NCI-H774 (cell line): ENCODE measurements around the gene TSSK6.

Experiments used
- DNase-seq: peaks from one replicate; lab custom pipeline; 2025; lab: John Stamatoyannopoulos, UW

TSSK6 gene

GRCh38 chr19:19514881-19515641, at the start of gene TSSK6:
Gene TSSK6 (minus strand): TSS chr19:19515548. CDS start chr19:19515427, 121 bp downstream.
- DNase-seq, result no peak

GRCh38 chr19:19563348-19563848, 48.0 kb upstream of the TSSK6 start:
- no peak for DNase-seq

GRCh38 chr19:19562665-19563347, 47.5 kb upstream of the TSSK6 start:
- DNase-seq, result no peak

DNA sequence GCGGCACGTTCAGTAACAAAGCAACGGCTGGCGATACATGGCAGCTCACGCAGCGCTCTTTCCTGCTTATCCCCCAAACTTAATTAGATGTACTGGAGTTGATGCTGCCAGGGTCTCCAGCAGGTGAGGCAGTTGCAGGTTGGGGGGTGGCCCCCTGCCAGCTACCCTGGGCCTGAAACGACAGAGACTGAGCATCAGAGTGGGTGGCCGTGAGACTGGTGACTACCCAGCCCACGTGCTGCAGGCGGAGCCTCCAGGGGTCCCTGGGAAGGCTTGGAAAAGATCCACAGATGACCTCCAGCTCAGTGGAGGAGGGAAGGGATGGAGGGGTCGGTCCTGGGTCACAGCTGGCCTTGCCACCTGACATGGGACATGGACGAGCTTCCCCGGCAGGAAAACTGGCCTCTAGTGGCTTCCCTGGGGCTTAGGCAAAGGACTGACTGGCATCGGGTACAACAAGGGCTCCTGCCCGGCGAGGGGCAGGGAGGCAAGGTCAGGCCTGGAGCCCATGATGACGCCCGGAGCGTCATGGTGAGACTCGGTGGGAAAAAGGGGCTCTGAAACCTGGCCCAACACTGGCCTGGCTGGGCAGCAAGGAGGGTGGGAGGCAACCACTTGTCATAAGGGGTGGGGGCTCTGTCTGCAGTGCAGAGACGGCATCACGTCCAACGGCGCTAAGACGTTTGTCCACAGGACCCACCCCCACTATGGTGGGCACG, 46.8 kb upstream of the TSSK6 start:
- no peak for DNase-seq

DNA sequence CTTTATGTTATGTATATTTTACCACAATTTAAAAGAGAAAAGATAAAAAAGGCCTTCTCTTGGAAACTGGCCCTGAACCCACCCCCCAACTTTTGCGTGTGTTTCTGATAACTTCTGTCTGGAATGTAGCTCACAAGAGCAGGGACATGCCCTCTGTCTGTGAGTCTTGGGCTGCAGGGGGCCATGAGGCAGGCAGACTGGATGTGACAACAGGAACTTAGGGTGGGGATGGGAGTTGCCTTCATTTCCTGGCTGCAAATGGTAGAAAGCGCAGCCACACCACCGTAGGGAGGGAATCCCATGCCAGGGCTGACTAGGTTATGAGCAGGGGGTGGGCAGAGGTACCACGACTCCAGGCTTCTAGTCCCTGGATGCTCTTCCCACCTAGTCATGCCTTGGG, 44.6 kb upstream of the TSSK6 start:
- no peak for DNase-seq

GRCh38 chr19:19558636-19559035, 43.3 kb upstream of the TSSK6 start:
- DNase-seq, result no peak

DNA sequence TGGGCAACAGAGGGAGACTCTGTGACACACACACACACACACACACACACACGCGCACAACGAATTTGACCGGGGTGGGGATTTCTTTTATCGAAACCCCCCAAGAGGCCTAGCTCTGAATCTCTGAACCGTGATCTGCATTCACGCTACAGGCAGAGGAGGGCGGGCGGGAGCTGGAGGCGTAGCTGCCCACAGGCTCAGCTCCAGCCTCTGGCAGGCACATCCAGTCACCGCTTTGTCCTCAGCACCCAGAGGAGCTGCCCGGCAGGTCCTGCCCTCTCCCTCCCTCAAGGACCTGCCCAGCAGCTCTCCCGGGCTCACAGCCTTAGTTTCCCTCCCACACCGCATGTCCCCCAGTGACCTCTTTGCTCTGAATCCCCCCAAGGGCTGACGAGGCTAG, 42.7 kb upstream of the TSSK6 start:
- no peak for DNase-seq

DNA sequence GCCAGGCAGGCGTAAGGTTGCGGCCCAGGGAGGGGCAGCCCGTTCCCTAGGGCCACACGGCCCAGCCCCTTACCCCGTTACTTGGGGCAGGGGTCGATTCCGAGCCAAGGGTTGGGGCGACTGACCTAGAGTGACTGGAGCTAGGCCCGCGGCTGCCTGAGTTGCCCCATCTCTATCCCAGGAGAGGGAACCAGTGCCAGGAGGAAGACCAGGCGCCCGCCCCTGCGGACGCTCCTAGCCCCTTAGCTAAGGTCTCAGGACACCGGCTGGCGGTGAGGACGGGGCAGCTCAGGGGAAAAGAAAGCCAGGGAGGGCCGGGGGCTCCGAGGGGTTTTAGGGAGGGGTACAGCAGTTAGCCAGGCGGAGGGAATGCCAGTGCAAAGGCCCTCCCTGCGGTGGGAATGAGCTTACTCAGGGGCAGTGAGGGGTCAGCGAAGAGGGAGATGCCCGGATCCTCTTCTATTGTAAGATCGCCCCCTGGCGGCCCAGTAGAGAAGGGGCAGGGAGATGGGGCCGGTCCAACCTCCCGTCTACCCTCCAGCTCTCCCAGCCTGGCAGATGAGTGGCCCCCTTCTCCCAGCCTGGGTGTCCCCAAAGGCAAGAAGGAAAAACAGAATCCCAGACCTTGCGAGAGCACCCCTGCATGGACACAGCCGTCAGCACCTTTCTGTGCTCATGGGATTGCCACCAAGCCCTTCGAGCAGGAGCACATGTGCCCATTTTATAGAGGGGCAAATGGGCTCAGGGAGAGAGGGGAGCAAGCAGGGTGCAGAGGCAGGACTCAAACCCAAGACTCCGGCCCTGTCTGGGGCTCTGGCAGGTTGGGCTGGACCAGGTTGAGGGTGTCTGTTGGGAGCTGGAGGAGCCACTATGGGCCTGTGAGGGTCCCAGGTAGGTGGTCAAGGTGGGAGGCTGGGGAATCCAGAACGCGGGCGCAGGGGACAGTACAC, 39.0 kb upstream of the TSSK6 start:
- DNase-seq, result peak; percentile 5

DNA sequence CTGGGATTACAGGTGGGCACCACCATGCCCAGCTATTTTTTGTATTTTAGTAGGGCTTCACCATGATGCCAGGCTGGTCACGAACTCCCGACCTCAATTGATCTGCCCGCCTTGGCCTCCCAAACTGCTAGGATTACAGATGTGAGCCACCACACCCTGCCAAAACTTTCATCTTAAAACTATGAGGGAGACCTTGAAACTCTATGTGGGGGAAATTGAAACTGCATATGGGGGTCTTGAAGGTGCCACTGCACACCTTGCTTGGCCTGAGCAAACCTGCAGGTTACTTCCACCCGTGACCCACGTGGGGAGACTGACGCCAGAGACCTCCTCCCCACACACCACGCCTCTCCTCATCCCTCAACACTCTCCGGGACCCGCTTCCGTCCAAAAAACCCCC, 38.3 kb upstream of the TSSK6 start:
- DNase-seq, result no peak

- DNase-seq, result no peak
Observed at GRCh38 chr19:19552798-19553197, 37.5 kb upstream of the TSSK6 start.

DNA sequence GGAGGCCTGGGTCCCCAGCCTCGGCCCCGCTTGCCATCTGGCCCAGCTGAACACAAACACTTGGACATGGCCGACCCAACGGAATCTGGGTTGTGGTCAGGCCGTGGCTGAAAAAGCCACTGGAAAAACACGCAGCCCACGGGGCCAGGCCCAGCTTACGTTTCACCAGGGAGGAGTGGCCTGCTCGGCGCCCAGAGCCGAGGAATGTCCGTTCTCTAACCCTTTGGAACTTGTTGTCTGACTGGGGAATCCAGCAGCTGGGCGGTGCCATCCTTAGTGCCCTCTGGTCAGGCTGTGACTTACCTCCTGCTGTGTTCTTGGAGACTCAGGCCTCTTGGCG, 36.5 kb upstream of the TSSK6 start:
- DNase-seq, result no peak

- DNase-seq, result no peak
Observed at GRCh38 chr19:19550972-19551852, 35.9 kb upstream of the TSSK6 start.

DNA sequence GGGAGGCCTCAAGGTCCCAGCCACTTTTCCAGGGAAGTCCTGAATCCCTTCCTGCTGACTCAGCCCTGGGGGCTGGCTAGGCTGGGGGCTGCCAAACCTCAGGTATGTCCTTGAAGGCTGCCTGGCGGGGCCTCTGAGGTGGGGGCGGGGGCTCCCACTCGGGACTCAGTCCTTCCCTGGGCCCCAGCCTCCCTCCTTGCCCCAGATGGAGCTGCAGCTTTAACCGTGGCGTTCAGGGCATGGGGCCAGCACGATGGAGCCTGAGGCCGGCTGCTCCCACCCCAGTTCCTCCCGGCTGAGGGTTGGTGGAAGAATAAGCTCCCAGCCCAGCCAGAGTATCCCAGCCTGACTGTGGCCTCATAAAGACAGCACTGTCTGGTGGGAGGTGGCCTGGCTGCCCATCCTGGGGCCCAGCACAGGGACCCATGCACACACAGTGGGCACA, 35.2 kb upstream of the TSSK6 start:
- no peak for DNase-seq

- DNase-seq, result no peak
Observed at GRCh38 chr19:19549804-19550464, 34.6 kb upstream of the TSSK6 start.

DNA sequence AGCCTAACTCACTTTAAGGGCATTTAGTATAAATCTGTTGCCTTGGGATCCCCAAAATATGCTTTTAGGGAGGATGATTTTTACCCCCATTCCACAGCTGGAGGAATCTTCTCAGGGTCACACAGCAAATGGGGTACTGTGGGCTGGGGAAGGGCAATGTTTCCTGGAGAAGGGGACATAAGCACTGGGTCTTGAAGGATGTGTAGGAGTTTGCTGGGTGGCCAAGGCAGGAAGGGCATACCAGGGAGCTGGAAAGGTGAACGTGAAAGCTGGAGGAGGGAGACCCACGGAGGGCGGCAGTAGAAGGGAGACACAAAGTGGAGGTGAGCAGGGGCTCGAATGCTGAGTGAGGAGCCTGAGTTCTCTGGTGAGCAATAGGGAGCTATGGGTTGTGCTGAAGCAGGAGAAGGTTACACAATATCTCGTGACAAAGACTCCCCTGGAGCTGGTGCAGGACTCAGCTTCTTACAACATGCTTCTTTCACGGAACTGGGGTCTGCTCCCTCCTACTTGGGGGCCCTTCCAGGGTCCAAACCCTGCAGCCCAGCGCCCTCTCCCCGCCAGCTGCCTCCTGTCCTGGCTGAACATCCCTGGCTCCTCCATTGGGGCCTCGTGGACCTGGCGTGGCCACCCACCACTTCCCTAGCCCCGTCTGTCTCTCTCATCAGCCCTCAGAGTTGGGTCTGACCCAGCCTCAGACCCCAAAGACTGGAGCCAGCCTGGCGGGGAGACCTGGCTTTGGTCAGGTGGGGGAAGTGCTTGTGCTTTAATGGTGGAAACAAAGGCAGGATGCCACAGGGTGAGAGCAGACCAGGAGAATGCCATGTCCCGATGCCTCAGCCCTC, 33.8 kb upstream of the TSSK6 start:
- DNase-seq, result no peak

DNA sequence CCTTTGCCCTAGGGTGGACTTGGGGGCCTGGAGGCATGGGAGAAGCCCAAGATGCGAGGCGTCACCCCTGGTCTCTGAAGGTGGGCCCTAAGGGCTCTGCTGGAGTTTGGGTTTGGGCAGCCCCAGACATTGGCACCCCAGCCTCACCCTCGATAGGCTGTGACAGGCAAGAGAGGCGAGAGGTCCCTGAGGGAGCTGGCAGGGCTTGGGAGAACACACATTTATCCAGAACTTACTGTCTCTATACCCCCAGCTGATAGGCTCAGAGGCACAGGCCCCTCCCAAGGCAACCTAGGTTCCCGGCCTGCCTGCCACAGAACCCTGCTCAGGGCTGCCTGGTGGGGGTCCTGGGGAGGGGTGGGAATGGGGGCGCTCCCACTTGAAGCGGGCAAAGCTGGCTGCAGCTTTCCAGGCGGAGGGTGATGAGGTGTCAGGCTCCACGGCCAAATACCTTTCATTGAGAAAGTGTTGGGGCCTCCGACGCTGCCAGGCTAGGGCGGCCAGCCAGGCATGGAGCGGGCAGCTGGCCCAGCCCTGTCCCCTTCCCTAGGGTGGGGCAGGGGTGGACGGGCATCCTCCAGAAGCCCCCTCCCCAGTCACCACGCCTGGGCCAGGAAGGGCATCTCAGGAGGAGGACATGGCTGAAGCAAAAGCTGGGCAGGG, 32.5 kb upstream of the TSSK6 start:
- no peak for DNase-seq

GRCh38 chr19:19546751-19547162, 31.4 kb upstream of the TSSK6 start:
- no peak for DNase-seq

- no peak for DNase-seq
Observed at GRCh38 chr19:19545707-19546106, 30.4 kb upstream of the TSSK6 start.
